Small intestine (tissue), 7 donors: ENCODE data around the gene GTF2A1L. TPM values are rescaled to one million over a fixed set of nuclear protein-coding genes. Genes with fewer than 3 reads are reported as not detected.

Experiments used
- DNase-seq, 2 donors: peaks; one replicate each; pipeline versions ENCODE4 v3.0.0 to v3.0.0-alpha.2; 2013
- FAIRE-seq: peaks from 2 replicates; lab custom pipeline; 2012; peaks lifted over from hg19 to GRCh38; lab: Jason Lieb, UNC
- H3K27ac ChIP-seq, 3 donors: one replicate each; pipeline ENCODE4 v1.5.1; 2013; ENCODE audit warnings: low read length in 2 of 3, mild to moderate bottlenecking in 2 of 3, control low read depth in 1 of 3, inconsistent platforms in 1 of 3, low read depth in 1 of 3, moderate library complexity in 1 of 3
- H3K27me3 ChIP-seq, 3 donors: one replicate each; pipeline ENCODE4 v1.6.1; 2013; ENCODE audit warnings: low read length in 3 of 3, inconsistent platforms in 1 of 3; ENCODE audit not compliant: control insufficient read depth in 3 of 3, insufficient read depth in 3 of 3
- H3K36me3 ChIP-seq, 3 donors: one replicate each; pipeline ENCODE4 v1.6.1; 2013; ENCODE audit warnings: low read length in 3 of 3, inconsistent platforms in 1 of 3, low read depth in 1 of 3, mild to moderate bottlenecking in 1 of 3, moderate library complexity in 1 of 3; ENCODE audit not compliant: control insufficient read depth in 3 of 3, insufficient read depth in 2 of 3
- H3K4me1 ChIP-seq, 3 donors: one replicate each; pipeline ENCODE4 v1.6.1; 2013; ENCODE audit warnings: low read length in 2 of 3, inconsistent platforms in 1 of 3, low read depth in 1 of 3, mild to moderate bottlenecking in 1 of 3, moderate library complexity in 1 of 3; ENCODE audit not compliant: control insufficient read depth in 3 of 3, insufficient read depth in 2 of 3
- H3K4me3 ChIP-seq, 3 donors: one replicate each; pipeline ENCODE4 v1.5.1; 2013; ENCODE audit warnings: low read length in 3 of 3, control low read depth in 1 of 3, inconsistent platforms in 1 of 3, low read depth in 1 of 3, mild to moderate bottlenecking in 1 of 3, moderate library complexity in 1 of 3
- H3K9me3 ChIP-seq, 2 donors: one replicate each; pipeline ENCODE4 v1.6.1; 2013; ENCODE audit warnings: low read depth in 1 of 2, low read length in 1 of 2; ENCODE audit not compliant: control insufficient read depth in 2 of 2, insufficient read depth in 1 of 2
- WGBS, 3 donors: extraction: QIAGEN DNeasy Blood & Tissue Kit; methylation state at CpG; one replicate each; pipeline ENCODE4 v1.1.7; 2013; 5-methylcytosine and 5-hydroxymethylcytosine counted together
- polyA plus RNA-seq, 4 donors: library from polyadenylated mRNA; stranded (reverse) in 3 of 4; unstranded in 1 of 4; fragments of 200-250 nt in 3 of 4; fragments of 120-200 nt in 1 of 4; gene quantifications; one replicate each; pipeline versions ENCODE4 v1.2.1 to v1.2.3, GENCODE V29; 2013
- donor health status: healthy with polysubstance abuse.
- donor health status: control.
- donor health status: control.
- donor health status: Bipolar disorder and iron deficiency.
- donor health status: healthy.

Gene GTF2A1L
- polyA plus RNA-seq, 4 donors = 0.04 to 1.6 (median 0.39) TPM; not detected in 1

DNA sequence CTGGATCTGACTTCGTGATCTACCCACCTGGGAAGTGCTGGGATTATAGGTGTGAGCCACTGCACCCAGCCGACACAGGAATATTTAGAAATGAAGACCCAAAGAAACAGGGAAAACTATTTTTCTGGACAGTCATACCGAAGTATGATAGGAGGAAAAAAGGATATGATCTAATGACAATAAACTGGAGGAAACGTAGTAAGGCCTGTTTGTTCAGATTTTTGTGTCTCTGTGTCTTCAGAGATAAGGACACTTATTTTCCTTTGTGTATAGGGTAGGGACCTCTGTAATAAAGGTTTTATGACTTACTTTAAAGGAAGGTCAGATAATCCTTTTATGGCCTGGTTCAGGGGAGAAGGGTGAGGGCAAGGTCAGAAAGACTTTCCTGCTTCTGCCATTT lies 55.9 kb downstream of the GTF2A1L start:
- Histone ChIP-seq H3K27me3 (no peaks in the 10 kb centered on the region), H3K9me3 (no peaks in the 10 kb centered on the region), H3K36me3 (no peaks in the 10 kb centered on the region), H3K4me3 (no peak overlapping the region), H3K4me1 (no peaks in the 10 kb centered on the region), H3K27ac (no peak overlapping the region)
- peak; percentile 3 to 15 for DNase-seq
- 37 to 68% (median 58%) methylated on average over 4 of the region's 4 CpGs for WGBS, 3 donors
- FAIRE-seq = no peak

DNA sequence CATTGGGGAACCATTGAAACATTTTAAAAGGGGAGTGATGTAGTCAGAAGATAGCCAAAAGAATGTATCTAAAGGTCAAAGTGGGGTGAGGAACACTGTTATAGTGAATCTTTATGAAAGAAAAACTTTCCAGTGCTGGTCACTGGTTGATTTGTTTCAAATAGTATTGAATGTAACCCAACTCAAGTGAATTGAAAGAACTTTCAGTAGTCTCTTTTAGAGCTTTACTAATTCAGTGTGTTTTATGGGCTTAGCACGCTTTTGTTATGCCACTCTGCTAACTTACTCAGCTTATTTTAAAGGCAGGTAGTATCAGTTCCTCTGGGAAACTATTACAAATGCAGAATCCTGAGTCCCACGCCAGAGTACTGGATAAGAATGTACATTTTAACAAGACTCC lies 57.3 kb downstream of the GTF2A1L start:
- Histone ChIP-seq H3K9me3 (no peaks in the 10 kb centered on the region), H3K27ac (no peak overlapping the region), H3K36me3 (no peaks in the 10 kb centered on the region), H3K27me3 (no peaks in the 10 kb centered on the region), H3K4me3 (no peak overlapping the region), H3K4me1 (no peaks in the 10 kb centered on the region)
- FAIRE-seq (no peak), DNase-seq (no peak)
- WGBS, 3 donors = 78 to 88% (median 82%) methylated on average over 2 of the region's 2 CpGs

DNA sequence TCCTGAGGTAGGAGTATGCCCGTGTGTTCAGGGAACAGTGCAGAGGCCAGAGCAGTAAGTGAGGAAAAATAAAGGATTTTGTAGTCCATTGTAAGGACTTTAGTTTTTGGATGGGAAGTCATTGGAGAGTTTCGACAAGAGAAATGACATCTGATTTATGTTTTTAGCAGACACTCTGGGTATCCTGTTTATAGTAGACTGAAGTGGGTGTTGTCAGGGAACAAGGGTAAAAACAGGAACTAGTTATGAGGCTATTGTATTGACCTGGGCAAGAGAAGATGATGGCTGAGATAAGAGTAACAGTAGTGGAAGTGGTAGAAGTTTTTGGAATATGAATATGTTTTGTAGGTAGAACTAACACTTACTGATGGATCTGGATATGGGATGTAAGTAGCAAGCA lies 59.8 kb downstream of the GTF2A1L start:
- H3K27ac ChIP-seq = no peak overlapping the region
- no peaks in the 10 kb centered on the region for H3K4me1 ChIP-seq
- DNase-seq (no peak), FAIRE-seq (no peak)
- no peaks in the 10 kb centered on the region for H3K27me3 ChIP-seq
- no peaks in the 10 kb centered on the region for H3K9me3 ChIP-seq
- WGBS, 3 donors = 44 to 56% (median 53%) methylated on average over 2 of the region's 2 CpGs
- no peak overlapping the region for H3K4me3 ChIP-seq
- no peaks in the 10 kb centered on the region for H3K36me3 ChIP-seq

DNA sequence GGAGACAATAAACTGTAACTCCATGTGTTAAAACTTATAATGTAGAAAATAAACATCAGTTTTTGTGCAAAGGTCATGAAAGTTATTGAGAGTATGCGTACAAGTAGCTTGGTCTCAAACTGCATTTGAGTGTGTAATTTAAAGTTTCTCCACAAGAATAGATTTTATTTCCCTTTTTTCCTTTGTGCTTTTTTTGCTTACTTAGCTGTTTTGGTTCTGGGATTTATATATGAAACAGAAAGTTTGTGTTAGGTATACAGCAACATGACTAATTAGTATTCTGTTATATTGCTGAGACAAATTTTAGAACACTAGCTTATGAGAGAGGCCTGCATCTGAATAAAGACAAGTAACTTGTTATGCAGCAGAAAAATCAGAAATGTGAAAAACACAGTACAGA lies 67.5 kb downstream of the GTF2A1L start:
- DNase-seq (no peak), FAIRE-seq (no peak)
- no peaks in the 10 kb centered on the region for H3K9me3 ChIP-seq
- no peak overlapping the region for H3K27ac ChIP-seq
- no peak overlapping the region for H3K4me3 ChIP-seq
- H3K27me3 ChIP-seq = no peaks in the 10 kb centered on the region
- H3K4me1 ChIP-seq = no peaks in the 10 kb centered on the region
- no peaks in the 10 kb centered on the region for H3K36me3 ChIP-seq
- WGBS, 3 donors = 87 to 100% (median 92%) methylated on average over 1 of the region's 1 CpG

DNA sequence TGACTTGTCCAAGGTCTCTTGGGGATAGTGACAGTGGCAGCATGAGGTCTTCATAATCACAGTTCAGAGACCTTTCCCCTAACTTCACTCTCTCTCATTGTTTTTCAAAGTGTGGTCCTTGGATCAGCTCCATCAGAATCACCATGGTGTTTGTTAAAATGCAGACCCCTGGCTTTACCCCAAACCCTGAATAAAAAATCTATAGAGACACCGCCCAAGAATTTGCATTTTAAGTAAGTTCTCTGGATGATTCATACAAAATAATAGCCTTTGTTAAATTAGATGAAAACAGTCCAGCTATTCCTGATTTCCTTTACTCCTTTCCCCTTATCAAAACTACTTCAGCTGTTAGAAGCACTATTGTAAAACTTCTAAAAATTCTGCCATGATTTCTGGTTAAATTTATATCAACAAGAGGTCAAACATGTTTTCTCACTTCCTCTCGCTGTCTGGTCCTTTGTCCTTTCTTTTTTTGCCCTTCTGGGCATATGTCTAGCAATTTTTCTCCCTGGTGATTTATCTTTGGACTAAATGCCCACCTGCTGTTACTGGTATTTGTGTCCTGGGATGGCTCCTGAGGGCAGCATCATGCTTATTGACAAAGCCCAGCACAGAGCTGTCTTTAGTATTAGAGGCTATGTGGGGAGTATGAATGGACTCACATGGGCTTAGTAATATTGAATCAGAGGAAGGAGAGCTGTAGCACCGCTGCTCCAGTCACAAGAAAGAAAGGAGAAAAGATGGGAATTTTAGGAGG lies 74.5 kb downstream of the GTF2A1L start:
- no peak overlapping the region for H3K4me3 ChIP-seq
- FAIRE-seq = no peak
- whole genome bisulfite sequencing, 3 donors = 75 to 83% (median 78%) methylated on average over 3 of the region's 3 CpGs

DNA sequence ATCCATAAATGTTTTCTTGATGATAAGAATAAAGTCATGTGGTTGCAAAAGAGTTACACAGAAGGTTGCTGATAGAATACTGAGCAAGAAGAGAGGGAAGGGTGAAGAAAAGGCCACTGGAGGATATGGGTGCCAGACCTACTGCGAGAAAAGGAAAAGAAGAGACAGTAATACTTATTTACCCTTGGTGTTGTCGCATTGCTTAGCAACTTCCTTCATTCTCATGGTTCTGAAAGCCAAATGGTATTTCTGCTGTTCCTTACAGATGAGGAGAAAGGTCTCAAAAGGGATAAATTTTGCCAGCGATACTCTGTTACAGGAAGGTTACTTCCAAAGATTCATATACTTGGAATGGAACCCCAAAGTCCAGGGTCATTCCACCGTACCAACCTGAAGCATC lies 75.4 kb downstream of the GTF2A1L start:
- Histone ChIP-seq H3K27ac (no peak overlapping the region), H3K9me3 (no peaks in the 10 kb centered on the region), H3K4me1 (no peaks in the 10 kb centered on the region), H3K36me3 (no peaks in the 10 kb centered on the region), H3K27me3 (no peaks in the 10 kb centered on the region), H3K4me3 (no peak overlapping the region)
- 77 to 86% (median 80%) methylated on average over 4 of the region's 4 CpGs for WGBS, 3 donors
- FAIRE-seq (no peak), DNase-seq (no peak)

More for the DNA sequence above, 74.5 kb downstream of the GTF2A1L start:
- no peaks in the 10 kb centered on the region for H3K9me3 ChIP-seq
- H3K36me3 ChIP-seq = no peaks in the 10 kb centered on the region
- no peaks in the 10 kb centered on the region for H3K4me1 ChIP-seq
- no peak overlapping the region for H3K27ac ChIP-seq
- DNase-seq = no peak
- H3K27me3 ChIP-seq = no peaks in the 10 kb centered on the region

DNA sequence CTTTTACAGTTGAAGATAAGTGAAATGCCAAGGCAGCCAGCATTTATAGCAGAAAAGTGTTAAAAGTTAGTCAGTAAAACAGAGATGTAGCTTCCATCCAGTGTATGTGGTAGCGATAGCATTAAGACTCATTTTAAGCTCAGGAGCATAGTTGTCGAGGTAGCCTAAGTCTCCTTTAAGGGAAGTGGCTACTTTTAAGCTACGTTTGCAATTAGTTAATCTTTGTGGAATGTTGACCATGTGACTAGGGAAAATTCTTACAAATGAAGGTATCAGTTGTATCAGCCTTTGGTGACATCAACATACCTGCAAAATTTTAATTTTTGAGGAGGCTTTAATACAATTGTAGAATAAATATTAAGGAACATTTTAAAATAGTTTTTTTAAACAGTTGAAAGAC lies 76.0 kb downstream of the GTF2A1L start:
- DNase-seq (no peak), FAIRE-seq (no peak)
- no peaks in the 10 kb centered on the region for H3K4me1 ChIP-seq
- 49 to 61% (median 56%) methylated on average over 3 of the region's 3 CpGs for WGBS, 3 donors
- H3K27me3 ChIP-seq = no peaks in the 10 kb centered on the region
- H3K9me3 ChIP-seq = no peaks in the 10 kb centered on the region
- no peak overlapping the region for H3K4me3 ChIP-seq
- H3K36me3 ChIP-seq = no peaks in the 10 kb centered on the region
- H3K27ac ChIP-seq = no peak overlapping the region

DNA sequence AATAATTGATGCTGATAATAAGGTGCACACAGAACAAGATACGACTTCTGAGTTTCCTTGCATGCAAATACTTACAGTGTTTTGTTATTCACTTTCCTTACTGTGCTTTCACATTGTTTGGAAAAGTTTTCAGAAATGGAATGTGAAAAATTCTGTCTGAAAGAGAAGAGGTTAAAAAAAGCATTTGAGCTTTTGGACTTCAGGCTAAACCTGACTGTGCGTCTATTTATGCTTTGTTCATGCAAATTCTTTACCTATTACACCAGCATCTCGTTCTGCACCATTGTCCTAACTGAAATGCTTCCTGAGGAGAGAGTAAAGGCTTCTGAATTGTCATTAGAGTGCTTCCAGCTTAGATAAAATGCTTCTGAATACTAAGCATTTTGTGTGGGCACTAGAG lies 76.5 kb downstream of the GTF2A1L start:
- H3K4me1 ChIP-seq = no peaks in the 10 kb centered on the region
- WGBS, 3 donors = 31 to 47% (median 41%) methylated on average over 3 of the region's 3 CpGs
- no peaks in the 10 kb centered on the region for H3K27me3 ChIP-seq
- no peaks in the 10 kb centered on the region for H3K9me3 ChIP-seq
- DNase-seq = no peak
- H3K27ac ChIP-seq = no peak overlapping the region
- no peak overlapping the region for H3K4me3 ChIP-seq
- H3K36me3 ChIP-seq = no peaks in the 10 kb centered on the region
- no peak for FAIRE-seq

DNA sequence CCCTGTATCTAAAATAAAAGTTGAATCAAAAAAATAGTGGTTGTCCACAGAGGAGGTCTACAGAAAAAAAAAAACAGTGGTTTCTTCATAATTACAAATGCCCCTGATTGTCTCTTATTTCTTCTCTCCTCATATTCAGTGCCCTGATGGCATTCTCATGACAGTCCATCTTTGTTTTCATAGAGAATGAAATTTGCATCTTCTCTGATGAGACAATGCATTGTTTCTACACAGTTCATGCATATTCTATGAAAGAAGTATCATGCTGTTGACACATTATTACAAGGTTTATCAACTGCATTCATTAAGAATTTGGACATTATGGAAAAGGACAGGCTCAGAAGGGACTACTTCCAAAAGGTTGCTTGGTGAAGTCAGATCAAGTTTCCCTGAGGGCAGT lies 78.3 kb downstream of the GTF2A1L start:
- no peak overlapping the region for H3K27ac ChIP-seq
- H3K27me3 ChIP-seq = no peaks in the 10 kb centered on the region
- H3K4me1 ChIP-seq = no peaks in the 10 kb centered on the region
- FAIRE-seq = no peak
- no peak overlapping the region for H3K4me3 ChIP-seq
- H3K36me3 ChIP-seq = no peaks in the 10 kb centered on the region
- no peaks in the 10 kb centered on the region for H3K9me3 ChIP-seq
- no peak for DNase-seq
